ENCODE data around the gene DACH1.

GRCh38 chr13:71613066-71613745 lies 253.8 kb downstream of the DACH1 start:
- TF ChIP-seq CTCF (IDR thresholded peaks at IDR 0.05; ENCODE audit: low read depth, low read length) = no peak
- TF ChIP-seq EZH2phosphoT487 (IDR thresholded peaks at IDR 0.05; ENCODE audit: low read depth) = no peak
